Hypothalamus (tissue), 51 donors: ENCODE results near the gene CERS5.

Source experiments
- DNase-seq, 51 donors: peaks; one replicate each; lab custom pipeline; 2025; lab: John Stamatoyannopoulos, UW

Gene CERS5

GRCh38 chr12:50082644-50083043, 84.5 kb downstream of the CERS5 start:
- DNase-seq = no peak

DNA sequence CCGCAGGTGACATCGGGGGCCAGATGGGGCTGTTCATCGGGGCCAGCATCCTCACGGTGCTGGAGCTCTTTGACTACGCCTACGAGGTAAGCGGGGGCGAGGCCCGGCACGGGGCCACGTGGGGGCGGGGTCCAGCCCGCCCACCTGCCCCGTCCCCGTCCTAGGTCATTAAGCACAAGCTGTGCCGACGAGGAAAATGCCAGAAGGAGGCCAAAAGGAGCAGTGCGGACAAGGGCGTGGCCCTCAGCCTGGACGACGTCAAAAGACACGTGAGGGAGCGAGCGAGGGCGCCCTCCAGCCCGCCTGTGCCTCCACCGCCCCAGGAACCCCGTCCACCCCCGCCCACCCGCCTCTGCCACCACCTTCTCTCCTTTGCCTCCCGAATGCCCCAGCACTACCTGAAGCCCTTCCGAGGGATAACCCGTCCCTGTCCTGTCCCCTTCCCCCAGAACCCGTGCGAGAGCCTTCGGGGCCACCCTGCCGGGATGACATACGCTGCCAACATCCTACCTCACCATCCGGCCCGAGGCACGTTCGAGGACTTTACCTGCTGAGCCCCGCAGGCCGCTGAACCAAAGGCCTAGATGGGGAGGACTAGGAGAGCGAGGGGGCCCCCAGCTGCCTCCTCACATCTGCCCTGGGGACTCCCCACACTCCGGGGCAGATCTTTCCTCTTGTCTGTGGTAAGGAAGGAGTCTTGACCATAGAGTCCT, 85.9 kb downstream of the CERS5 start:
- no peak for DNase-seq

DNA sequence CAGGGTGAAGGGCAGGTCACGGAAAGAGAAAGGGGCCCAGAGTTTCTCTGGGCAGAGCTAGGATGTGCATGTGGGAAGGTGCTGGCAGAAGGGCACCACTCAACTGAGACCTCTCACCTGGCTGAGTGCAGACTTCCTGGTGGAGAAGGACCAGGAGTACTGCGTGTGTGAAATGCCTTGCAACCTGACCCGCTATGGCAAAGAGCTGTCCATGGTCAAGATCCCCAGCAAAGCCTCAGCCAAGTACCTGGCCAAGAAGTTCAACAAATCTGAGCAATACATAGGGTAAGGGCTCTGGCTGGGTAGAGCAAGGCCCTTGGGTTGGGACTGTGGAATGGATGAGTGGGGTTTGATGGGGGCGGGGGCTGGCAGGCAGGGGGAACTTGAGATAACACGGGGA, 87.4 kb downstream of the CERS5 start:
- no peak for DNase-seq
